Transverse colon (tissue), 4 donors: ENCODE data around the gene ZNF438.

Experiments used
- CTCF ChIP-seq, 5 experiments: fragments of 200-600 bp in 3 of 5; fragments of 450-650 bp in 2 of 5; sonication (generic) in 3 of 5; IDR thresholded peaks; 1 replicate in 2 of 5; 2 replicates in 3 of 5; pipeline ENCODE4 v1.5.1; 2016 to 2017; ENCODE audit warnings: antibody characterized with exemption in 5 of 5, inconsistent platforms in 3 of 5, mild to moderate bottlenecking in 2 of 5, moderate library complexity in 1 of 5
- POLR2A ChIP-seq: fragments of 450-650 bp; IDR thresholded peaks from one replicate; pipeline ENCODE4 v1.6.1; 2016; ENCODE audit warnings: antibody characterized with exemption, mild to moderate bottlenecking, moderate library complexity
- POLR2AphosphoS5 ChIP-seq, 3 donors: sonication (generic); formaldehyde crosslinking; IDR thresholded peaks; one replicate each; pipeline ENCODE4 v1.6.1; 2016; ENCODE audit warnings: antibody characterized with exemption in 3 of 3

GRCh38 chr10:30866896-30867295 is 164.8 kb downstream of the ZNF438 start:
- TF ChIP-seq POLR2AphosphoS5 (IDR thresholded peaks at IDR 0.05) (no peak), CTCF (IDR thresholded peaks at IDR 0.05) (no peak), POLR2A (no peak)
